Erythroblast (primary cell): ENCODE data around the gene DICER1.

Experiments used
- GATA1 ChIP-seq: IDR thresholded peaks from 2 replicates; pipeline ENCODE4 v1.6.1; 2011; ENCODE audit warnings: low read depth, mild to moderate bottlenecking, control low read depth, low read length, moderate library complexity
- POLR2A ChIP-seq: IDR thresholded peaks from 2 replicates; pipeline ENCODE4 v1.6.1; 2011; ENCODE audit warnings: mild to moderate bottlenecking, low read length

DNA sequence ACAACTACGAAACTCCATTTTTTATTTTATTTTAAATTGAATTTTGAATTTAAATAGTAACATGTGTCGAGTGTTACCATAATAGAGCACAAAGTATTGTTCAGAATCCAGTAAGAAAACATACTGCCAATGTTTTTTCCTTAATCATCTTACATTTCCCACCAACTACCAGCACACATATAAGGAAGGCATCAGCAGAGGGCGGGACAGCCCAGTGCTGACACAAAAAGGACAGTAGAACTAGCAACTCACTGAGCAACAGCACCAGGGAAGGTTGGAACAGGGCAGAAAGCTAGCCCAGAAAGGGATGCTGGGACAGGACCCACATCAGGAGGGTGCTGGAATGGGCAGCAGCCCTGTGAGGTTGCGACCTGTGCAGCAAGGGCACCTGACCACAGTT lies 43.9 kb downstream of the DICER1 start:
- no peak for TF ChIP-seq POLR2A
- no peak for TF ChIP-seq GATA1
